Ramos (cell line): ENCODE results near the gene APEH.
"Not testable (repeated sequence)": the region's sequence is repeated elsewhere in the genome, so short reads cannot be mapped to it uniquely, and the experiment has no call there.

Experiments used
- in situ Hi-C: fragments of 300-500 bp; cut with MboI; formaldehyde crosslinking; loops from one replicate; pipeline ENCODE4 v1.14.3; 2022; ENCODE audit warnings: low sequenced_read_pairs; ENCODE audit not compliant: unreplicated experiment

Gene APEH

DNA sequence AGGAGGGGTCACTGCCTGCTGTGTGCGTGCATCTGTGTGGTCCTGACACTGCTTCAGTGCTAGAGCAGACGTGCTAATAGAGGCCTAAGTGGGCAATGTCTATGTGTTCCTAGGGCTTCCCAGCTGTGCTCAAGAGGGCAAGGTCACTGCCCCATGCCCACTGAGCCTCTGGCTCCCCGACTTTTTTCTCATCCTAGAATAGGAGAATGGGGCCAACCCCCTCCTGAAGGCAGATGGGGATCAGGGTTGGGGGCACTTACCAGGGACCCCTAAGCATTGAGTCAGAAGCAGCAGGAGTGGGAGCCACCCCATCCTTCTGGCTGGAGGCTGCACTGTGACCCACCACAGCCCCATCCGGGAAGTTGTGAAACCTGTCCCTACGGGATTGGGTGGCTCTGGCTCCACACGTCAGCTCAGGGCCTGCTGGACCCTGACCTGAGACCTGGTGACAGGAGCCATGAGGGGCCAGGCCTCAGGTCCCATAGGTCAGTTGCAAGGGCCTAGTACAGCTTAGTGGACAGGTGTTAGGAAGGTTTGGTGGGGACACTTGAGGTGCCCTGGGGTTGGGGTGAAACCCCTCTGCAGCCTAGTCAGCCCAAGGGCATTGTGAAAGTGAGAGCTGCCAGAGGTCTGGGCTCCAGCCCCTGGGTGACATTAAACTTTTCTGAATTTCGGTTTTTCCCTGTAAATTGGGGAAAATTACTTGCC lies 14.3 kb downstream of the APEH start:
- in situ Hi-C loops: not testable (repeated sequence)

DNA sequence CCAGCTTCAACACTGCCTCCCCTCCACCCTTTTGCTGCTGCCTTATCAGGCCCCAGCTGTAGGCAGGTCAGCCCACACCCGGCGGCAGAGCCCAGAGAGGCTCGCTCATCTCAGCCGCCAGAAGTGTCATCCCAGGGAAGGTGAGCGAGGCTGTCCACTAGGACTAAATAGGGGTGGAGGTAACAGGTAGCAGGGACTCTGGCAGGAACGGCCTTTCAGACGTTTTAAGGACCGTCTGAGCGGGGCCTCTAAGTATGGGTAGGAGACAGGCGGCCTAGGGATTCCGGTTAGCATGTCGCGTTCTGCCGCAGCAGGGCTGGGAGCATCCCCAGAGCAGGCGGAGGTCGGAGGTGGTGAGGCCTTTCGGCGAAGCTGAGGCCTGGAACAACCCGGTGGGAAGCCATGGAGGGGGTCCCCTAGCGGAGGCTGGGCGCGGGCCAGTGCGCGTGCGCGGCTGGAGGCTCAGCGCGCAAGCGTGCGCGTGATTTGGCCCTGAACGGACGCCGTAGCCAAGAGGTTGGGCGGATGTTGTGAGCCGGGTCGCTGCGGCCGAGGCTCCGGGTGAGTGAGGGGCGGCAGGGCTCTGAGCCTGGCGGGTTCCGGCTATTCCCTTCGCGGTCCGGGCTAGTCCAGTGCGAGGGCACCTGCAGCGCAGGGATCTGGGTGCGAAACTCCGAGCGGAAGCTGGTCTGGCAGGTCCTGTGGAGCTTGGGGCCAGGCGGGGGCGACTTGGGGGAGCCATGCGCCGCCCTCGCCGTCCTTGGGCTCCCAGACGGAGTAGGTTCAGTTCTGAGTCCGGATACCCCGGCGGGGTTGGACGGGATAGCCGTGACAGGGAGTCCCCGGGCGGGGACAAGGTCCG lies 15.1 kb downstream of the APEH start, which contains the start of the genes MST1 and RNF123:
Gene MST1, minus strand, starts transcription at position 429 of the 862 bp plus-strand sequence. CDS start 783 bp downstream, outside the sequence.
Gene RNF123, plus strand, starts transcription at position 512 of the 862 bp plus-strand sequence. CDS start 1,609 bp downstream, outside the sequence.
- in situ Hi-C loops: no loop called here

DNA sequence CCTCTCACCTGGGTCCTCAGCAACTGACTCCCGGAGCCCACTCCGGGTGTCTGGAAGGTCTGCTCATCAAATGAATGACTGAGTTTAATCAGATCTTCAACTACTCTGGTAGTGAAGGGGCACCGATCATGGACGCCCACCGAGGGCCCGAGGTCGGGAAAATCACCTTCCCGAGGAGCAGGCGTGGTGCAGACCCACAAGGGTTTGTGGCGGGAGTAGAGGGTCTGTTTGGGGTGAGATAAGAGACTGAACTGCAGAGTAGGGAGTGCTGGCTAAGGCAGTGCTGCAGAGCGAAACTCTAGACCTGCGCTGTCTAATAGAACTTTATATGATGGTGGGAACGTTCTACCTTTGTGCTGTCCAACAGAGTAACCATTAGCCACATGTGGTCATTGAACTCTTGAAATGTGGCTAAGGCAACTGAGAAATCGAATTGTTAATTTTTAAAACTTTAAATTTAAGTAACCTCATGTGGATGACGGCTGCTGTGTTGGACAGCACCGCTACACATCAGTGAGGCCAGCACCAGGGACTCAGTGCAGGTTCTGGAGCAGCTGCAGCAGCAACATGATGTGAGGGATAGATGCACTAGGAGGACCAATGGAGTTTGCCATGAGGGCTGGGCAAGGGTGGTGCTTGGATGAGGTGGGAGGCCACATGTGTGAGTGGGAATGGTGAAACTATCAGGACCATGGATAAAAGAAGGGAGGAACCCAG lies 15.9 kb downstream of the APEH start:
- in situ Hi-C loops: not testable (repeated sequence)

DNA sequence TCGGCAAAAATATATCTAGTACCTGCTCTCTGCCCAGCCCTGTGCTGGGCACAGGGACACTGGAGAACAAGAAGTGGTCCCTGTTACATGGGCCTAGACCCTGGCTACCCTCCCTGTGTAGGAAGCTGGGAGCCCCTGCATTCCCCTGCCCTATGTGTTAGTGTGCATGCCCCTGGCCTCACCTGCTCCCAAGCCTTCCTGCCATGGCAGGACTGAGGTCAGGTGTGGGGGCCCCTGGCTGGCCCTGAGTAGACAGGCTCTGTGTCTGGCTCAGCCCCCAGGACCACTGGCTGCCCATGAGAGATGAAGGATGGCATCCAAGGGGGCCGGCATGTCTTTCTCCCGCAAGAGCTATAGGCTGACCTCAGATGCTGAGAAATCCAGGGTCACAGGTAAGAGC lies 16.7 kb downstream of the APEH start:
- in situ Hi-C loops: not testable (repeated sequence)

DNA sequence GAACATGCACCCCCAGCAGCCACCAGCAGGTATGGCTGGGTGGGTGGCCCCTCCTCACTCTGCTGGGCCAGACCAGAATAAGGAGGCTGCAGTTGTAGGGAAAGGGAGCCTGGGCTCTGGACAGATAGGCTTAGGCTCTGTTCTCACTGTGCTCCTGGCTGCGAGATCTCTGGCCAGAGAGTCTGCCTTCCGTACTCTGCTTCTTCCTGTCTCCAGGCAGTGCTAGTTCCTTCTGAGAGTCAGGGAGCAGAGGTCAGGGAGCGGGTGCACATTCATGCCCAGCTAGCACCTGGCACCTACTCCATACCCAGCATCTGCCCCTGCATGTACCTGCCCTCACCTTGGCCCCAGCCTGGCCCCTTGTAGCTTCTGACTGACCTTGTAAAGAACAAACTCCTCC lies 17.3 kb downstream of the APEH start:
- in situ Hi-C loops: not testable (repeated sequence)

DNA sequence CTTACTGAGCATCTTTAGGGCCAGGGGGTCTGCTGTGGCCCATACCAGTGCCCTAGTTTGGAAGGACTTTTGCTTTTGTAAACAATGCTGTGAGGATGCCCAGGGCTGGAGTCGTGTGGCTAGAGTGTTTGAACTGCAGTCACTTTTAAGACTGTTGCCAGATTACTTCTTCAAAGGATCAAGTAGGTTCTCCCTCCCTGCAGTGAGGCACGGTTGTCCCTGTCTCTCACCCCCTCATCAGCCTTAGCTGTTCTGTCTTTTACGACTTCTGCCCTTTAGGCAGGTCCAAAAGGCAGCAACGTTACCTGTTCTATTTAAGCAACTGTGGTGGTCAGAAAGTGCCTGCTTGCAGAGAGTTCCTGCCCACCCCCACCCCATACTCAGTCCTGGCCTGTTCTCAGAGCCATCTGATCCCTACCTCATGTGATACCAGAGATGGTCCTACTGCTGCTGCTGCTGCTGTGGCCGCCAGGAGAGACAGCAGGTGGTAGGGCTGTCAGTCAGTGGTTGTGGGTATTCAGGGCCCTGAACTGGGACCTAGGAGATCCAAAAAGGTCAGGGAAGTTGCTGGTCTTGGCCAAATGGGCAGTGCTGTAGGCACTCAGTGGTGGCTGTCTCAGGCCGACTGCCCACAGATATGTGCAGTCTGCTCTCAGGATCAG lies 20.4 kb downstream of the APEH start:
- in situ Hi-C loops: not testable (repeated sequence)

DNA sequence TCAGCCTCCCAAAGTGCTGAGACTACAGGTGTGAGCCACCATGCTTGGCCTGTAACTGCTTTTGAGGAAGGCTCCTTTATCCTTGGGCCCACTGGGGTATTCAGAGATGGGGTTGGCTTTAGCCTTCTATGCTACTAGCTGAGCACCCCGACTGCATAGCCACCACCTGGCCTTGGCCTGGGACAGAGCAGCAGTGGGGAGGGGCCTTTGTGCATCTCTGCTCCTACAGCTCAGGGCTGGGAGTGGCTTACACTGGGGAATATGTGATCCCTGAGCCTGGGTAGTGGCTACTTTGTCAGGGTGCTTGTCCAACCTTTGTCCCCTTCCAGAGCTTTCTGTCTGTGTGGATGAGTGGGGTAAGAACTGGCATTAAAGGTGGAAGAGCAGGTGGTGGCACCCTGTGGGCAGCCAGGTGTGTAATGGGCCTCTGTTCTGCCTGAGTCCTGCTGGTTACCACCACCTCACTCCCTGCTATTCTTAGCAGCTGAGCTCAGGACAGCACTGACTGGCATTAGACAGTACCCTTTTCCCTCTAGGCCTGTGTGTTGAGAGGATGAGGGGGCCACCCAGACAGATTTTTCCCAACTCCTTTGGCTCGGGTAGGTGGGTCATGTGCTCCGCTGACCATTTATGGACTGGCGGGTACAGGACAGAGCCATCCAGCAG lies 21.3 kb downstream of the APEH start:
- in situ Hi-C loops: not testable (repeated sequence)

DNA sequence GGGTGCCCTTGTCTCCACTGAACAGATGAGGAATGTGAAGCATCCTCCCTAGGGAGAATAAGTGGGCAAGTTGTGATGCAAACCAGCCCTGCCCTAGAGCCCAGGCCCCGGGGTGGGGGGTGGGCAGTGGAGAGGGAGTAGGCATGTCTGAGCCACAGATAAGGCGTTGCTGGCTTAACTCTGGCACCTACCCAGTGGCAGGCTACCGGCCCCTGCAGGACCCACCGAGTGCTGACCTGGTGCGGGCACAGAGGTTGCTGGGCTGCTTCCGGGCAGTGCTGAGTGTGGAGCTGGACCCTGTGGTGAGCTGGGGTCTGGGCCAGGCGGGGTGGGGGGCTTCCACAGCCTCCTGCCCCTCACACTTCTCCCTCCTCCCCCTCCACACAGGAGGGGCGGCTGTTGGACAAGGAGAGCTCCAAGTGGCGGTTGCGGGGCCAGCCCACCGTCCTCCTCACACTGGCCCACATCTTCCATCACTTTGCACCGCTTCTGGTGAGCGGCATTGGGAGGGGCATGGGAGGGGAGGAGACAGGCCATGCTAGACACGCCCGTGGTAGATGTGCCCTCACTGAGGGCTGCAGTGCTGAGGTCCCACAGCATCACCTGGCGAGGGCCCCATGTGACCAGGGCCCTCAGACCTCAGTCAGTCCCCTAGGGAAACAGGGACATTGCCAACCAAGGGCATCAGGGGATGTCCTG lies 25.3 kb downstream of the APEH start:
- in situ Hi-C loops: no loop called here

DNA sequence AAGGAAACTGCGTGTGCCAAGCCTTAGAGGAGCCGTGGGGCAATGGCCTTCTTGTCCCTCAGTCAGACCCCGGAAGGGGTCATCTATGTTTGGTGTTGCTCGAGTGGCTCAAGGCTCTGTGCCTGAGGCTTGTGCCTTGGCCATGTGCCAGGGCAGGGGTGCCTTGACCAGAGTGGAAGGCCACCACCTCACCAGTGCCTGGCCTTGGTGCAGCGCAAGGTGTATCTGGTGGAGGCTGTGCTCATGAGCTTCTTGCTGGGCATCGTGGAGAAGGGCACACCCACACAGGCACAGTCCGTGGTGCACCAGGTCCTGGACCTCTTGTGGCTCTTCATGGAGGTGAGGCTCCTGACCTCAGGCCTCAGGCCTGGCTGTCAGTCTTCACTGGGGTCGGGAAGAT lies 25.9 kb downstream of the APEH start:
- in situ Hi-C loops: no loop called here

DNA sequence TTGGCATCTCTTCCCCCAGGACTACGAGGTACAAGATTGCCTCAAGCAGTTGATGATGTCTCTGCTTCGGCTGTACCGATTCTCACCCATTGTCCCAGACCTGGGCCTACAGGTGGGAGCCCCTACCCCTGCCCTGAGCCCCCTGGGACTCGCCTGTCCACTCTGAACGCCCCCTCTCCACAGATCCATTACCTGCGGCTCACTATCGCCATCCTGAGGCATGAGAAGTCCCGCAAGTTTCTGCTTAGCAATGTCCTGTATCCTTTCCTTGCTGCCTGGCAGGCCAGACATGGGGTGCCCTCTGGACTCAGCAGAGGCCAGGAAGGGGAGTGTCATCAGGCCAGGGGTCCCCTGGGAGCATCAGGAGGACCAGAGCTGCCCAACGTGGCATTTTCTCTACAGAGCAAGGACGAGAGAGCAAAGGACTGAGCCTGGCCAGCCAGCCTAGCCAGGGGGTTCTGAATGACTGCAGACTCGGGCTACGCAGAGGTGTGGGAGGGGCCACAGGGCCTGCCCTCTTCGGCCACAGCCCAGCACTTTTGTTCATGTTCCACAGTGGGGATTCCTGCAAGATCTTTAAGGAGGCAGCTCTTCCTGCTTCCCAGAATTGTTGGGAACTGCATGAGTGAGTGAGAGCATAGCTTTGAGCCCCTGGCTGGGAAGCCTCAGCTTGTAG lies 26.4 kb downstream of the APEH start:
- in situ Hi-C loops: no loop called here

DNA sequence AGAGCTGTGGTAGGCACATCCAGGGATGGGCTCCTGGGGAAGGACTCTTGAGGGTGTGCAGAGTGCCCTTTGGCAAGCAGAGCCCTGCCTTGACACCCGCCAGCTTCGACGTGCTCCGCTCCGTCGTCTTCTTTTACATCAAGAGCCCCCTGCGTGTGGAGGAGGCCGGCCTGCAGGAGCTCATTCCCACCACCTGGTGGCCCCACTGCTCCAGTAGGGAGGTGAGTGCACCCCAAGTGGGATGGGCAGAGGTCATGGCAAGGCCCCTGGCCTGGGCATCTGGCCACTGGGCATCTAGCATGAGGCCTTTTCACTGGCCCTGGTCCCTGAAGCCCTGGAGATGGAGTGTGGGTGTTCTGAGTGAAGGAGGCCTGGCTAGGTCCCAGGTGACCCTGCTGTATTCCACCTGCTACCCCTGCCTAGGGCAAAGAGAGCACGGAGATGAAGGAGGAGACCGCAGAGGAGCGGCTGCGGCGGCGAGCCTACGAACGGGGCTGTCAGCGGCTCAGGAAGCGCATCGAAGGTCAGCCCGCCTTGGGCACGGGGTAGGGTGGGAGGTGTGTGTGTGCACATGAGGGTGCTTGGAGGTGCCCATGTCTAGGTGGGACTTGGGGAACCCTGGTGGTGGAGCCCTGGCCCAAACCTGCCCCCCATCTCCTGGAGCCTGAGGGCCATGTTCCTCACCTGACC lies 27.4 kb downstream of the APEH start:
- in situ Hi-C loops: no loop called here

DNA sequence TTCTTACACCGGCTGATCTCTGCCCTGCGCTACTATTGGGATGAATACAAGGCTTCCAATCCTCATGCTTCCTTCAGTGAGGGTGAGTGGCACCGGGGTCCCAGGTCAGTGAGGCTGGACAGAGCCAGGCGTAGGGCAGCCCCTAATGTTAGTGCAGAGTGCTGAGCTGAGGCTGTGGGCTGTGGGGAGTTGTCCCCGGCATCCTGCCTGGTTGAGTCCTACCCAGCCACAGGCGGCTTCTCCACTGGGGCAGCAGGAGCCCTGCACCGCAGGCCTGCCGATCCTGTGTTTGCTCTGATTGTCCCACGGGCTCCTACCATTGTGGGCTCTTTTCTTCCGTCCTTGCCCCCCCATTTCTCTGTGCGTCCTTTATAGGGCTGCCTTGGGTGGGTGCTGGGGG lies 28.5 kb downstream of the APEH start:
- in situ Hi-C loops: no loop called here

DNA sequence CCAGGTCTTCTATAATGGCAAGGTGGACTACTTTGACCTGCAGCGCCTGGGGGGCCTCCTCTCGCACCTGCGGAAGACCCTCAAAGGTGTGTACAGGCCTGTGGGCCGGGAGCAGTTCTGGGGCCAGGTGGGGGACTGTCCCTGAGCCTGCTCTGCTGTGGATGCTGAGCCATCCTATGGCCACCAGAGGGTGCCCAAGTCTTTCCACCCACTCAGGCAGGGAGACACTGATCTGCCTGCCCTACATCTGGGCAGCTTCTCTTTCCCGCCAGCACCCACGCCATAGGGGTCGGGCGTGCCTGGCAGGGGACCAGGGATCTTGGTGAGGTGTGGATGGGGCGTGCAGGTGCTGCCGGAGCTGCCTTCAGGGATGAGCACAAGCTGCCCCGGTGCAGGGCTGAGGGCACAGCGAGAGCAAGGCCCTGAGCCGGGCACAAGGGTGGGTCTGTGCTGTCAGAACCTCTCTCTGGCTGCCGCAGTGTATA lies 29.3 kb downstream of the APEH start:
- in situ Hi-C loops: no loop called here

DNA sequence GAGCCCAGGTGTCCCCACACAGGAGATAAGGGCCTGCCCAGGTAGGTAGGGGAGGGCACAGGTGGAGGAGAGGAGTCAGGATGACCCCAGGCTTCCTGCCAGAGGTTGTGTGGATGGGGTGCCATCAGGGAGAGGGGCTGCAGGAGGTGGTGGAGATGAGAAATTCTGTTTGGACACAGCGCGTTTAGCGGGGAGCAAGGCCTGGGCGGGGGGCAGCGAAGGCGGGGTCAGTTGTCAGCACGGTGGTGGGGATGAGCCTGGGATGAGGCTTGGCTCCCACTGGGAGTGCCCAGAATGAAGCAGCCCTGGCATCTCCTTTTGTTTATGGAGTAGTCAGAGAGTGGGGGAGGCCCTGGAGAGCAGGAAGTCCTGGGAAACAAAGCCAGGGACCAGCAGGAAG lies 29.8 kb downstream of the APEH start:
- in situ Hi-C loops: no loop called here

DNA sequence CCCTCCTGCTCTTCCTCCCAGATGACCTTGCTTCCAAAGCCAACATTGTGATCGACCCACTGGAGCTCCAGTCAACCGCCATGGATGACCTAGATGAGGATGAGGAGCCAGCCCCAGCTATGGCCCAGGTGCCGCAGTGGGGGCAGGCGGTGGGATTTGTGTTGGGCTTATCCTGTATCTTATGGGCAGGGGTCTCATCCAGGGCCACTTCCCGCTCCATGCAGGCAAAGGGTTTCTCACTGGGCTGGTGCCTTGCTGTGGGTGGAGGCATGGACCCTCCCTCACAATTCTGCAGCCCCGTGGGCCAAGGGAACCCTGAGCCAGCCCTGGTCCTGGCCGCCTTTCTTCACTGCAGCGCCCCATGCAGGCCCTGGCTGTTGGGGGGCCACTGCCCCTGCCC lies 30.5 kb downstream of the APEH start:
- in situ Hi-C loops: no loop called here

DNA sequence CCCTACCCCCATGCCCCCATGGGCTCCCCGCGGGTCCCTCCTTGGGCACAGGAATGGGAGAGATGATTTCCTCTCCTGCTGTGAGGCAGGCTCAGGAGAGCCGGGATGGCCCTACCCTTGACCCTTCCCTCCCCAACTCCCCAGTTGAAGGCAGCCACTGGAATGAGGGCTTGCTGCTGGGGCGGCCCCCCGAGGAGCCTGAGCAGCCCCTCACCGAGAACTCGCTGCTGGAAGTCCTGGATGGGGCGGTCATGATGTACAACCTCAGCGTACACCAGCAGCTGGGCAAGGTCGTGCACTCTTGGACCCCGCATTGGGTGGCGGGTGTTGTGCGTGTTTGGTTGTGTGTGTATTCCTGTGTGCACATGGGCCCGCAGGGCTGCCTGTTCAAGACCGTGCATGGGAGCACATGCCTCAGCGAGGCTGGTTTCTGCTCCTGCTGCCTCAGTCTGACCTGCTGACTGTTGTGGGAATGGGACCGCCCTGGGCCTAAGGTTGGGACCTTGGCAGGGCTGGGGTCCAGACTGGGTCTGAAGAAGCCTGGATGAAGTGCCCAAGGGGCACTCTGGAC lies 31.3 kb downstream of the APEH start:
- in situ Hi-C loops: no loop called here

DNA sequence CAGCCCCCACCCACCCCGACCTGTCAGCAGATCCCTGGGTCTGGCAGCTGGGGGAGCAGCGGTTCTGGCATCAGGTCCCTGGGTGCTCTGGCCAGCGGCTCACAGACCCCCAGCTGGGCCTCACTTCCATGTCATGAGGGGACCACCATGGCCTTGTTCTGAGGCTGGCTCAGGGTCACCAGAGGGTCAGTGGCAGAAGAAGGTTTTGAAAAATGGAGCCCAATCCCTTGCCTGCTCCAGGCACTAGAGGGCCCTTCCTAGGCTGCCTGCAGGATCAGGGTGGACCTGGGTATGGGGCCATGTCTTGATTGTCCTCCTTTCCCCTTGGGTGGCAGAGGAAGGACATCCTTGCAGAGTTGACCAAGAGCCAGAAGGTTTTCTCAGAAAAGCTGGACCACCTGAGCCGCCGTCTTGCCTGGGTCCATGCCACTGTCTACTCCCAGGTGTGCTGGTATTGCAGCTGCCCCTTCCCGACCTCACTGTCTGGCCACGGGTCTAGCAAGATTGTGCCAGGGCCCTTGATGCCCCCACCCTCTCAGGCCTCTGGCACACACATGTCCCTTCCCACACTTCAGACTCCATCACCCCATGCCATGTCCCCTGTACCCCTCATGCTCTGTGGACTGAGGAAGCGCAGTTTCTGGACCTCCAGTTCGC lies 32.4 kb downstream of the APEH start:
- in situ Hi-C loops: no loop called here
